ENCODE measurements around the gene TGIF1. TPM values are rescaled to one million over a fixed set of nuclear protein-coding genes. Genes with fewer than 3 reads are reported as not detected.

Gene TGIF1
- total RNA-seq, 4 donors from 2014 or later = 89.4 to 122 (median 108) TPM

DNA sequence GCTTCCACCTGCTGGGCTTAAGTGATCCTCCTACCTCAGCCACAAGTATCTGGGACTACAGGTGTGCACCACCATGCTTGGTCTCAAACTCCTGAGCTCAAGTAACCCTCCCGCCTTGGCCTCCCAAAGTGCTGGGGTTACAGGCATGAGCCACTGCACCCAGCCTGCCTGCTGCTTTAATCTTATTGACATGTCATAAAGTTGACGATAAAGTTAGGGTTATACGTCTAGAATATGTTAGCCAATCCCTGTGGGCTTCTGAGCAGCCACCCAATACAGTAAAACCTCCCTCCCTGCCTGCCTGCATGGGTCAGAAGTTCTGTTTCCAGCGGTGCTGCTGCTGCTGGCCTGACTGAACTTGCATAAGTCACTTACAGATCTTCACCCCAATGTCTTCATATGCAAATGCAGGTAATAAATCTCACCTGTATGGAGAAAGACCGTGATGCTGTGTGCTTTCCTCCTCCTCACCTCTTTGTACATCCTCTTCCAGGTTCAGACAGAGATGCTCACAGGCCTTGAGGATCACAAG, 30.1 kb downstream of the TGIF1 start:
- Histone ChIP-seq H3K4me1 (no peaks in the 10 kb centered on the region), H3K9me3 (no peaks in the 10 kb centered on the region), H3K36me3 (no peaks in the 10 kb centered on the region), H3K4me3 (no peak overlapping the region), H3K27me3 (no peaks in the 10 kb centered on the region), H3K27ac (no peak overlapping the region)
- no peak for DNase-seq (ENCODE audit: low spot score in 2 of 2)
- WGBS = 68% methylated on average over 5 of the region's 5 CpGs
- TF ChIP-seq POLR2A (IDR thresholded peaks at IDR 0.05) (no peak), POLR2AphosphoS5 (IDR thresholded peaks at IDR 0.05) (no peak), EP300 (IDR thresholded peaks at IDR 0.05) (no peak)
- TF ChIP-seq, protein P1, sequence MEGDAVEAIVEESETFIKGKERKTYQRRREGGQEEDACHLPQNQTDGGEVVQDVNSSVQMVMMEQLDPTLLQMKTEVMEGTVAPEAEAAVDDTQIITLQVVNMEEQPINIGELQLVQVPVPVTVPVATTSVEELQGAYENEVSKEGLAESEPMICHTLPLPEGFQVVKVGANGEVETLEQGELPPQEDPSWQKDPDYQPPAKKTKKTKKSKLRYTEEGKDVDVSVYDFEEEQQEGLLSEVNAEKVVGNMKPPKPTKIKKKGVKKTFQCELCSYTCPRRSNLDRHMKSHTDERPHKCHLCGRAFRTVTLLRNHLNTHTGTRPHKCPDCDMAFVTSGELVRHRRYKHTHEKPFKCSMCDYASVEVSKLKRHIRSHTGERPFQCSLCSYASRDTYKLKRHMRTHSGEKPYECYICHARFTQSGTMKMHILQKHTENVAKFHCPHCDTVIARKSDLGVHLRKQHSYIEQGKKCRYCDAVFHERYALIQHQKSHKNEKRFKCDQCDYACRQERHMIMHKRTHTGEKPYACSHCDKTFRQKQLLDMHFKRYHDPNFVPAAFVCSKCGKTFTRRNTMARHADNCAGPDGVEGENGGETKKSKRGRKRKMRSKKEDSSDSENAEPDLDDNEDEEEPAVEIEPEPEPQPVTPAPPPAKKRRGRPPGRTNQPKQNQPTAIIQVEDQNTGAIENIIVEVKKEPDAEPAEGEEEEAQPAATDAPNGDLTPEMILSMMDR (IDR thresholded peaks at IDR 0.05) = no peak

DNA sequence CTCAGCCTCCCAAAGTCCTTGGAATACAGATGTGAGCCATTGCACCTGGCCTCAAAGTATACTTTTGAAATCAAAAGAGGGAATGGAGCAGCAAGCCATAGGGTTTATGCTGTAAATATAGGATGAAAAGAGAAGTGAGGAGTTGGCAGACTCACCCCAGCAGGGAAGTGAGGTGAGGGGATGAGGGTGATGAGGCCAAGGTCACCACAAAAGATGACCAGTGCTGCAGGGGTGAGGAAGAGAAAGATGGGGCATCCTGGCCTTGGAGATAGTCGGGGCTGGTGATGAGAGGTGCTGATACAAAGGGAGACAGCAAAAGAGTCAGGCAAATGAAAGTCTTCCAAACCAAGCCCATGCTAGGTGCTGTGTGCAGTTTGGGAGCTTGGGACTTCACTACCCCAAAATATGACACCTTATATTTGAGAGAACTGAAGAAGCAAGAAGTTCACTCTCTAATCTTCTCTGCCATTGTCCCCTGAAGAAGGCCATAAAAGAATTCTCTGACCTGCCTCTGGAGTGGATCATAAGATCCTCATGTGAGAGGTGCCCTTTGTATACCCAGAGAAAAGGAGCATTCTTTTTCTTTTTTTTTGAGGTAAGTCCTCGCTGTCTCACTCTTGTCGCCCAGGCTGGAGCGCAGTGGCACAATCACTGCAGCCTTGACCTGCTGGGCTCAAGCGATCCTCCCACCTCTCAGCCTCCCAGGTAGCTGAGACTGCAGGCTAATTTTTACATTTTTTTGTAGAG, 31.0 kb downstream of the TGIF1 start:
- no peaks in the 10 kb centered on the region for H3K36me3 ChIP-seq
- no peak overlapping the region for H3K27ac ChIP-seq
- TF ChIP-seq EP300 (IDR thresholded peaks at IDR 0.05) = no peak
- TF ChIP-seq POLR2A (IDR thresholded peaks at IDR 0.05) = no peak
- TF ChIP-seq POLR2AphosphoS5 (IDR thresholded peaks at IDR 0.05) = no peak
- TF ChIP-seq, protein P1 (IDR thresholded peaks at IDR 0.05) = no peak
- H3K27me3 ChIP-seq = no peaks in the 10 kb centered on the region
- H3K4me1 ChIP-seq = no peaks in the 10 kb centered on the region
- no peak overlapping the region for H3K4me3 ChIP-seq
- H3K9me3 ChIP-seq = no peaks in the 10 kb centered on the region
- 97% methylated on average over 5 of the region's 5 CpGs for WGBS
- DNase-seq (ENCODE audit: low spot score in 2 of 2) = no peak

DNA sequence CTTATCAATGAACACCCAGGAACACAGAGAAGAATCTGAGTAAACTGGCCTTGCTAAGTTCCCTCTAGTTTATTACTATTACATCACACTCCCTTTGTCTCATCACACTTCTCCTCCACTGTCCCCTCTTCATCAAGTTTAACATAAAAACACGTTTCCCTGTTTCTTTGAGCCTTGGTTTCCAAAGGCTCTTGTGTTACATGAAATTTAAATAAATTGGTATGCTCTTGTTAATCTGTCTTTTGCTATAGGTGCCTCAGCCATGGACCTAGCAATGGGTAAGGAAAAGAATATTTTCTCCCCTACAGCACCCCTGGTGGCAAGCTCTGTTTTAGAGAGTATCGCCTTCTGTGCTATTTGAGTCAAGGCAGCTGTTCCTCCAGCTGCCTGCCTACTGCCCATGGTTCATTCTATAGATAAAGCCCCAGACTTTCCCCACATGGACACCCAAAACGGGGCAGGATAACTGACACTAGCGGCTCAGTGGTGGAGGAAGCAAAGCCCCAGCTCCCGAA, 31.8 kb downstream of the TGIF1 start:
- DNase-seq (ENCODE audit: low spot score in 2 of 2) = no peak
- WGBS = 66% methylated on average over 5 of the region's 5 CpGs
- Histone ChIP-seq H3K4me1 (no peaks in the 10 kb centered on the region), H3K27me3 (no peaks in the 10 kb centered on the region), H3K36me3 (no peaks in the 10 kb centered on the region), H3K27ac (no peak overlapping the region), H3K4me3 (no peak overlapping the region), H3K9me3 (no peaks in the 10 kb centered on the region)
- no peak for TF ChIP-seq POLR2A (IDR thresholded peaks at IDR 0.05)
- no peak for TF ChIP-seq POLR2AphosphoS5 (IDR thresholded peaks at IDR 0.05)
- TF ChIP-seq EP300 (IDR thresholded peaks at IDR 0.05) = no peak
- TF ChIP-seq, protein P1 (IDR thresholded peaks at IDR 0.05) = peak in 1 of 2 donors; percentile 24

DNA sequence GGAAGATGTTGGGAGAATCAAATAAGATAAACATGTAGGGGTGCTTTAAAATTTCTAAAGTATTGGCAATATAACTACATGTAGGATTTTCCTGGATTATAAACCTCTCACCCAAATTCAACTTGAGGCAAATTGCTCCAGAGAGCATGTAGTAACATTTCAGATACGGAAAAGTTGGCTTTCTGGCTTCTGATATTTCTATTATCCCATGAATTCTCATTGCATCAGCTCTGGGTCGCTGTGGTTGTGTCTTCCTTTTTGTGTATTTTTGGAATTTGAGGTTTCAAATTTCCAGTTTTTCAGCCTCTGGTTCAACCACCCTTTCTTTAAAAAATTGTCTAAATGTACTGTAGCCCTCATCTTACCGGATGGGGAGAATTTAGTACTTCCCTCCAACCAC, 32.3 kb downstream of the TGIF1 start:
- H3K4me3 ChIP-seq = no peak overlapping the region
- H3K27ac ChIP-seq = no peak overlapping the region
- H3K36me3 ChIP-seq = no peaks in the 10 kb centered on the region
- H3K9me3 ChIP-seq = no peaks in the 10 kb centered on the region
- no peak for TF ChIP-seq POLR2A (IDR thresholded peaks at IDR 0.05)
- TF ChIP-seq EP300 (IDR thresholded peaks at IDR 0.05) = no peak
- TF ChIP-seq POLR2AphosphoS5 (IDR thresholded peaks at IDR 0.05) = no peak
- TF ChIP-seq, protein P1 (IDR thresholded peaks at IDR 0.05) = no peak
- H3K27me3 ChIP-seq = no peaks in the 10 kb centered on the region
- DNase-seq (ENCODE audit: low spot score in 2 of 2) = no peak
- WGBS = 86% methylated on average over 3 of the region's 3 CpGs
- H3K4me1 ChIP-seq = no peaks in the 10 kb centered on the region
